T-cell (primary cell): ENCODE data around the gene MYO5A. TPM values are rescaled to one million over a fixed set of nuclear protein-coding genes. Genes with fewer than 3 reads are reported as not detected.

Experiments
- ATAC-seq, 4 experiments: fragments of 200-7000 bp in 3 of 4; fragments of 150-1000 bp in 1 of 4; cut with Tn5 transposase; replicated peaks in 1 of 4; 1 replicate in 3 of 4; 2 replicates in 1 of 4; pipeline ENCODE4 v1.10.0; 2021; ENCODE audit warnings: moderate library complexity in 3 of 4, mild to moderate bottlenecking in 2 of 4, moderate number of reproducible peaks in 1 of 4
- CTCF ChIA-PET, 2 donors: fragments of 300-600 bp; sonication (Branson Sonifier 250); formaldehyde crosslinking; loops; one replicate each; lab custom pipeline; 2022; ENCODE audit warnings: antibody characterized with exemption in 2 of 2; lab: Charles Lee
- POLR2A ChIA-PET, 2 donors: fragments of 300-600 bp; sonication (Branson Sonifier 250); formaldehyde crosslinking; loops; one replicate each; lab custom pipeline; 2022; ENCODE audit warnings: antibody characterized with exemption in 2 of 2; lab: Charles Lee
- DNase-seq, 35 experiments: peaks; one replicate each; pipeline versions ENCODE4 v3.0.0 to v3.0.0-alpha.2; 2013 to 2023
- H3K27ac ChIP-seq: one replicate; pipeline ENCODE4 v1.5.1; 2013; ENCODE audit warnings: low read length
- H3K27me3 ChIP-seq, 2 experiments: replicated peaks in 1 of 2; 1 replicate in 1 of 2; 2 replicates in 1 of 2; pipeline versions ENCODE4 v1.6.1 to v1.7.0; 2013; ENCODE audit warnings: low read length in 1 of 2, mixed read lengths in 1 of 2; ENCODE audit not compliant: control insufficient read depth in 2 of 2, insufficient read depth in 2 of 2; ENCODE audit errors: extremely low read depth in 1 of 2
- H3K36me3 ChIP-seq, 2 donors: 1 replicate in 1 of 2; 2 replicates in 1 of 2; pipeline versions ENCODE4 v1.6.1 to v1.7.0; 2013; ENCODE audit warnings: low read length in 1 of 2; ENCODE audit not compliant: control insufficient read depth in 2 of 2, insufficient read depth in 1 of 2; ENCODE audit errors: extremely low read depth in 1 of 2
- H3K4me1 ChIP-seq, 2 experiments: 1 replicate in 1 of 2; 2 replicates in 1 of 2; pipeline versions ENCODE4 v1.6.1 to v1.7.0; 2013; ENCODE audit warnings: low read length in 2 of 2, mixed read lengths in 1 of 2; ENCODE audit not compliant: insufficient read depth in 2 of 2, control insufficient read depth in 1 of 2; ENCODE audit errors: extremely low read depth in 1 of 2
- H3K4me3 ChIP-seq, 2 donors: 1 replicate in 1 of 2; 2 replicates in 1 of 2; pipeline versions ENCODE4 v1.5.1 to v1.7.0; 2013; ENCODE audit warnings: mild to moderate bottlenecking in 2 of 2, low read length in 1 of 2, moderate library complexity in 1 of 2; ENCODE audit not compliant: control insufficient read depth in 1 of 2; ENCODE audit errors: extremely low read depth in 1 of 2
- H3K9me3 ChIP-seq: 2 replicates; pipeline ENCODE4 v1.7.0; 2013
- H3K27ac Mint-ChIP-seq, 2 donors: one replicate each; pipeline ENCODE4 v1.8.0; 2020 to 2021; ENCODE audit warnings: mild to moderate bottlenecking in 2 of 2, mixed read lengths in 2 of 2
- H3K27me3 Mint-ChIP-seq, 2 donors: one replicate each; pipeline ENCODE4 v1.8.0; 2021 to 2022; ENCODE audit warnings: mixed read lengths in 2 of 2
- H3K36me3 Mint-ChIP-seq: one replicate; pipeline ENCODE4 v1.8.0; 2021; ENCODE audit warnings: mixed read lengths
- H3K4me1 Mint-ChIP-seq, 3 donors: one replicate each; pipeline ENCODE4 v1.8.0; 2020 to 2022; ENCODE audit warnings: mixed read lengths in 3 of 3, mild to moderate bottlenecking in 1 of 3
- H3K4me3 Mint-ChIP-seq, 3 donors: one replicate each; pipeline ENCODE4 v1.8.0; 2020 to 2022; ENCODE audit warnings: mild to moderate bottlenecking in 3 of 3, mixed read lengths in 3 of 3, moderate library complexity in 3 of 3
- H3K9me3 Mint-ChIP-seq, 3 donors: one replicate each; pipeline ENCODE4 v1.8.0; 2020 to 2022; ENCODE audit warnings: mixed read lengths in 3 of 3
- WGBS: methylation state at CpG from one replicate; pipeline ENCODE4 v1.1.5; 2013; ENCODE audit warnings: missing lambda C conversion rate; ENCODE audit not compliant: insufficient coverage; 5-methylcytosine and 5-hydroxymethylcytosine counted together
- total RNA-seq, 35 experiments: library from RNA in 6 of 35; stranded (reverse) in 6 of 35; fragments of 120-200 nt in 1 of 35; gene quantifications; one replicate each; pipeline versions ENCODE4 v1.2.1 to v1.2.4 and lab custom pipeline; 2013 to 2026

MYO5A gene
- total RNA-seq, 5 donors from 2014 or later (not counting 1 experiment from before 2014, with no cell fraction given) = 25.2 to 46.6 (median 29.5) TPM

GRCh38 chr15:52523647-52524046, 5.0 kb downstream of the MYO5A start:
- Mint-ChIP-seq H3K9me3 (no peaks in the 10 kb centered on the region), H3K27ac (no peak overlapping the region), H3K27me3 (no peaks in the 10 kb centered on the region), H3K4me1 (peaks cover 41 to 64% (median 56%) of the 10 kb centered on the region in 3 donors), H3K4me3 (no peak overlapping the region), H3K36me3 (no peaks in the 10 kb centered on the region)
- CTCF ChIA-PET = no interaction called here
- ATAC-seq (no peak), DNase-seq (no peak)
- no peaks in the 10 kb centered on the region for H3K27me3 ChIP-seq
- H3K9me3 ChIP-seq = no peaks in the 10 kb centered on the region
- WGBS = 100% methylated on average over 3 of the region's 5 CpGs
- H3K27ac ChIP-seq = no peak overlapping the region
- no peaks in the 10 kb centered on the region for H3K36me3 ChIP-seq
- H3K4me1 ChIP-seq = peaks cover 0 to 9% of the 10 kb centered on the region in 2 experiments
- POLR2A ChIA-PET = interaction anchor here (0.6 to 0.9 kb wide), 2 partner anchors 83 to 95 kb away, joined by 4 to 6 read pairs; no protein-coding TSS in a partner anchor
- H3K4me3 ChIP-seq = no peak overlapping the region

GRCh38 chr15:52523192-52523591, 5.5 kb downstream of the MYO5A start:
- POLR2A ChIA-PET = interaction anchor here (0.5 to 0.6 kb wide), 3 partner anchors 17 to 342 kb away, joined by 3 to 4 read pairs (median 4); no protein-coding TSS in a partner anchor
- Mint-ChIP-seq H3K36me3 (no peaks in the 10 kb centered on the region), H3K27me3 (no peaks in the 10 kb centered on the region), H3K4me3 (no peak overlapping the region), H3K4me1 (peaks cover 41 to 69% (median 60%) of the 10 kb centered on the region in 3 donors), H3K9me3 (no peaks in the 10 kb centered on the region), H3K27ac (no peak overlapping the region)
- H3K27me3 ChIP-seq = no peaks in the 10 kb centered on the region
- WGBS = 100% methylated on average over 1 of the region's 3 CpGs
- no peak overlapping the region for H3K27ac ChIP-seq
- H3K4me1 ChIP-seq = peaks cover 0 to 7% of the 10 kb centered on the region in 2 experiments
- DNase-seq = no peak
- no peaks in the 10 kb centered on the region for H3K36me3 ChIP-seq
- H3K9me3 ChIP-seq = no peaks in the 10 kb centered on the region
- no peak overlapping the region for H3K4me3 ChIP-seq
- no peak for ATAC-seq
- CTCF ChIA-PET = interaction anchor here in 1 of 2 donors (0.6 kb wide), 2 partner anchors 26 to 326 kb away, joined by 5 to 6 read pairs; no protein-coding TSS in a partner anchor

GRCh38 chr15:52521682-52522081, 7.0 kb downstream of the MYO5A start:
- ATAC-seq (no peak), DNase-seq (no peak)
- ChIA-PET CTCF (no interaction called here), POLR2A (no interaction called here)
- H3K4me1 Mint-ChIP-seq = peaks cover 26 to 57% (median 49%) of the 10 kb centered on the region in 3 donors
- no peaks in the 10 kb centered on the region for H3K9me3 Mint-ChIP-seq
- Histone ChIP-seq H3K27ac (no peak overlapping the region), H3K27me3 (no peaks in the 10 kb centered on the region), H3K36me3 (no peaks in the 10 kb centered on the region), H3K4me3 (no peak overlapping the region), H3K4me1 (no peaks in the 10 kb centered on the region), H3K9me3 (no peaks in the 10 kb centered on the region)
- H3K36me3 Mint-ChIP-seq = no peaks in the 10 kb centered on the region
- no peak overlapping the region for H3K4me3 Mint-ChIP-seq
- WGBS = no CpG with 5 or more reads among the region's 3 CpGs
- H3K27ac Mint-ChIP-seq = no peak overlapping the region
- H3K27me3 Mint-ChIP-seq = no peaks in the 10 kb centered on the region

GRCh38 chr15:52520421-52520820, 8.3 kb downstream of the MYO5A start:
- DNase-seq (no peak), ATAC-seq (no peak)
- no peaks in the 10 kb centered on the region for H3K36me3 Mint-ChIP-seq
- CTCF ChIA-PET = no interaction called here
- POLR2A ChIA-PET = no interaction called here
- H3K4me1 Mint-ChIP-seq = peaks cover 19 to 49% (median 38%) of the 10 kb centered on the region in 3 donors
- no peaks in the 10 kb centered on the region for H3K27me3 Mint-ChIP-seq
- H3K36me3 ChIP-seq = no peaks in the 10 kb centered on the region
- H3K9me3 ChIP-seq = no peaks in the 10 kb centered on the region
- no peak overlapping the region for H3K27ac Mint-ChIP-seq
- no peak overlapping the region for H3K4me3 ChIP-seq
- no peak overlapping the region for H3K27ac ChIP-seq
- no peak overlapping the region for H3K4me3 Mint-ChIP-seq
- H3K9me3 Mint-ChIP-seq = no peaks in the 10 kb centered on the region
- no peaks in the 10 kb centered on the region for H3K27me3 ChIP-seq
- no peaks in the 10 kb centered on the region for H3K4me1 ChIP-seq

GRCh38 chr15:52518487-52519371, 10.0 kb downstream of the MYO5A start:
- Histone ChIP-seq H3K27ac (no peak overlapping the region), H3K27me3 (no peaks in the 10 kb centered on the region), H3K4me1 (no peaks in the 10 kb centered on the region), H3K9me3 (no peaks in the 10 kb centered on the region), H3K4me3 (no peak overlapping the region), H3K36me3 (no peaks in the 10 kb centered on the region)
- H3K9me3 Mint-ChIP-seq = no peaks in the 10 kb centered on the region
- CTCF ChIA-PET = no interaction called here
- peaks cover 19 to 44% (median 37%) of the 10 kb centered on the region in 3 donors for H3K4me1 Mint-ChIP-seq
- H3K36me3 Mint-ChIP-seq = no peaks in the 10 kb centered on the region
- no peak overlapping the region for H3K27ac Mint-ChIP-seq
- WGBS = 71% methylated on average over 3 of the region's 8 CpGs
- H3K4me3 Mint-ChIP-seq = no peak overlapping the region
- DNase-seq (no peak), ATAC-seq (no peak)
- no peaks in the 10 kb centered on the region for H3K27me3 Mint-ChIP-seq
- POLR2A ChIA-PET = no interaction called here

- CTCF ChIA-PET = no interaction called here
- POLR2A ChIA-PET = no interaction called here
- no CpG with 5 or more reads among the region's 1 CpG for WGBS
- peaks cover 12 to 34% (median 27%) of the 10 kb centered on the region in 3 donors for H3K4me1 Mint-ChIP-seq
- no peaks in the 10 kb centered on the region for H3K4me1 ChIP-seq
- no peaks in the 10 kb centered on the region for H3K27me3 Mint-ChIP-seq
- H3K27me3 ChIP-seq = no peaks in the 10 kb centered on the region
- no peaks in the 10 kb centered on the region for H3K36me3 ChIP-seq
- H3K9me3 Mint-ChIP-seq = no peaks in the 10 kb centered on the region
- no peaks in the 10 kb centered on the region for H3K9me3 ChIP-seq
- ATAC-seq = no peak
- H3K4me3 Mint-ChIP-seq = no peak overlapping the region
- DNase-seq = no peak
- no peak overlapping the region for H3K27ac Mint-ChIP-seq
- H3K27ac ChIP-seq = no peak overlapping the region
- no peak overlapping the region for H3K4me3 ChIP-seq
- H3K36me3 Mint-ChIP-seq = no peaks in the 10 kb centered on the region
Measured at GRCh38 chr15:52517014-52517413, 11.7 kb downstream of the MYO5A start.
